NCI-H2196 treated with DMSO at 0.1 percent for 48 hours (cell line): Measurements from ENCODE around the gene ERGIC3.

ENCODE experiments used
- DNase-seq: peaks from one replicate; lab custom pipeline; 2025; ENCODE audit not compliant: unreplicated experiment; lab: John Stamatoyannopoulos, UW

Gene ERGIC3

GRCh38 chr20:35595901-35596300 is 54.0 kb downstream of the ERGIC3 start:
- DNase-seq: no peak

- DNase-seq: no peak
These were observed 55.3 kb downstream of the ERGIC3 start for GRCh38 chr20:35597186-35597585.

- no peak for DNase-seq
These were observed 56.6 kb downstream of the ERGIC3 start for GRCh38 chr20:35598476-35598875.

GRCh38 chr20:35598899-35599775 is 57.3 kb downstream of the ERGIC3 start:
- peak; percentile 60 for DNase-seq

- DNase-seq: no peak
These were observed 57.9 kb downstream of the ERGIC3 start for GRCh38 chr20:35599776-35600120.

GRCh38 chr20:35600176-35600992 is 58.5 kb downstream of the ERGIC3 start:
- DNase-seq: no peak

- peak; percentile 61 for DNase-seq
These were observed 59.4 kb downstream of the ERGIC3 start for GRCh38 chr20:35600993-35601973.

- DNase-seq: no peak
These were observed 60.1 kb downstream of the ERGIC3 start for GRCh38 chr20:35601990-35602389.

GRCh38 chr20:35602851-35603495 is 61.1 kb downstream of the ERGIC3 start:
- DNase-seq: no peak

GRCh38 chr20:35603695-35604448 is 62.0 kb downstream of the ERGIC3 start:
- DNase-seq: no peak

- no peak for DNase-seq
These were observed 62.5 kb downstream of the ERGIC3 start for GRCh38 chr20:35604449-35604747.

- DNase-seq: no peak
These were observed 64.2 kb downstream of the ERGIC3 start for GRCh38 chr20:35606127-35606526.
